ENCODE results near the gene DPCD. TPM values are rescaled to one million over a fixed set of nuclear protein-coding genes. Genes with fewer than 3 reads are reported as not detected.

The DPCD gene
- total and polyA plus RNA-seq, 10 of the 15 experiments (the other 5 are each of a cell fraction or from before 2014, with no cell fraction given), result 9.7 to 50.9 (median 26.3) TPM

DNA sequence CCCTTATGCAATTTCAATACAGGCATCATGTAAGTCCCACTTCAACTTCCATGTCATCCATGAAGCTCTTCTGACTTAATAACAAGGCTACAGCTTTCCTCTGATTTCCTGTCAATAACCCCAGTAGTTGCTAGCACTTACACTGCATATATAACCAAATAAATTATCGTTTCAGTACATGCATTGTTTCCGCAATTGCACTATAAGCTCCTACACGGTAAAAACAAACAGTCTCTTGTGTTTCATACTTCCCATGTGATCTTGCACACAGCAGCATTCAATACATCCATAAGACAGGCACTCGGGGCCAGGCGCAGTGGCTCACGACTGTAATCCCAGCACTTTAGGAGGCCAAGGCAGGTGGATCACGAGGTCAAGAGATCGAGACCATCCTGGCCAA, 65.4 kb downstream of the DPCD start:
- Histone ChIP-seq H3K4me3 (no peak overlapping the region), H3K27ac (ENCODE audit: control insufficient read depth, insufficient read depth) (no peak overlapping the region), H3K79me2 (ENCODE audit: control insufficient read depth, insufficient read depth, low read length) (no peaks in the 10 kb centered on the region), H3K9me3 (replicated peaks; ENCODE audit: control insufficient read depth, insufficient read depth, low read length) (no peaks in the 10 kb centered on the region), H4K20me1 (ENCODE audit: control insufficient read depth, insufficient read depth) (no peaks in the 10 kb centered on the region), H3K4me2 (ENCODE audit: control insufficient read depth, insufficient read depth) (no peak overlapping the region), H3K9ac (ENCODE audit: control insufficient read depth, insufficient read depth, low read length) (no peak overlapping the region), H3K36me3 (ENCODE audit: control insufficient read depth in 2 of 2, insufficient read depth in 2 of 2, low read length in 1 of 2) (peaks cover 3 to 7% of the 10 kb centered on the region in 2 experiments), H3K27me3 (replicated peaks in 1 of 2; ENCODE audit: control insufficient read depth in 2 of 2, insufficient read depth in 2 of 2, low read length in 1 of 2) (no peaks in the 10 kb centered on the region), H3K4me1 (ENCODE audit: control insufficient read depth, insufficient read depth, low read length) (no peaks in the 10 kb centered on the region), H2AFZ (ENCODE audit: control insufficient read depth, low read depth, low read length) (no peak overlapping the region)
- CTCF ChIA-PET, result no interaction called here
- TF ChIP-seq CHD1 (IDR thresholded peaks at IDR 0.05; ENCODE audit: low read depth, low read length) (no peak), CBX3 (IDR thresholded peaks at IDR 0.05; ENCODE audit: borderline replicate concordance, low read depth) (no peak), JUND (IDR thresholded peaks at IDR 0.05; ENCODE audit: low read depth, low read length) (no peak), USF2 (IDR thresholded peaks at IDR 0.05; ENCODE audit: borderline replicate concordance, low read depth, low read length) (no peak), SUZ12 (IDR thresholded peaks at IDR 0.05; ENCODE audit: unreplicated experiment) (no peak), JUNB (IDR thresholded peaks at IDR 0.05) (no peak), YY1 (IDR thresholded peaks at IDR 0.05; ENCODE audit: low read depth, low read length) (no peak), GATAD2B (conservative IDR thresholded peaks at IDR 0.05; ENCODE audit: low read depth) (no peak), POLR2A (IDR thresholded peaks at IDR 0.05; ENCODE audit: low read depth, low read length) (no peak), HDGF (IDR thresholded peaks at IDR 0.05) (no peak)
- TF ChIP-seq, protein P1, sequence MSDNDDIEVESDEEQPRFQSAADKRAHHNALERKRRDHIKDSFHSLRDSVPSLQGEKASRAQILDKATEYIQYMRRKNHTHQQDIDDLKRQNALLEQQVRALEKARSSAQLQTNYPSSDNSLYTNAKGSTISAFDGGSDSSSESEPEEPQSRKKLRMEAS (IDR thresholded peaks at IDR 0.05; ENCODE audit: low read depth, low read length), result no peak
- FAIRE-seq, result no peak
- SMC1A ChIA-PET (ENCODE audit: uncharacterized antibody, unreplicated experiment), result interaction anchor here (1.2 kb wide), 1 partner anchor 15 kb away, joined by 3 read pairs; no protein-coding TSS in a partner anchor
- ATAC-seq, result no peak
- BruUV-seq (replicated peaks), result no TSS peak
- in situ Hi-C loops (cut with MboI) (no loop called here), intact Hi-C loops (cut with micrococcal nuclease; ENCODE audit: unreplicated experiment) (no loop called here)
- POLR2A ChIA-PET, result interaction anchor here (0.6 to 1.1 kb wide), 2 partner anchors 17 to 22 kb away, joined by 3 read pairs; no protein-coding TSS in a partner anchor
- no peak for DNase-seq (ENCODE audit: low read depth, low spot score)
- RAD21 ChIA-PET (ENCODE audit: unreplicated experiment), result no interaction called here
- WGBS (ENCODE audit: insufficient coverage, insufficient replicate concordance, low lambda C conversion rate, missing lambda C conversion rate), result 95% methylated on average over 8 of the region's 8 CpGs

Data from GM12878 (cell line).